A549 (cell line): ENCODE data around the gene TUG1.

Experiments
- CEBPB ChIP-seq, 2 experiments: fragments of >200 bp in 1 of 2; sonication (Bioruptor Twin) in 1 of 2; formaldehyde crosslinking in 1 of 2; IDR thresholded peaks; 2 replicates each; pipeline ENCODE4 v1.6.1; 2012 to 2016
- CTCF ChIP-seq: fragments of >200 bp; sonication (Bioruptor Twin); formaldehyde crosslinking; IDR thresholded peaks from 3 replicates; pipeline ENCODE4 v1.5.1; 2016
- HES2 ChIP-seq: fragments of >200 bp; sonication (Bioruptor Twin); formaldehyde crosslinking; IDR thresholded peaks from 2 replicates; pipeline ENCODE4 v1.6.1; 2016
- RCOR1 ChIP-seq: fragments of 150-350 bp; IDR thresholded peaks from 2 replicates; pipeline ENCODE4 v1.6.1; 2014; ENCODE audit warnings: antibody characterized with exemption, low read length, low read depth
- RFX5 ChIP-seq: fragments of 450-650 bp; IDR thresholded peaks from 2 replicates; pipeline ENCODE4 v1.7.1; 2014; ENCODE audit warnings: antibody characterized with exemption, mild to moderate bottlenecking, moderate library complexity

GRCh38 chr22:30931541-30932300 is 37.3 kb upstream of the TUG1 start:
- TF ChIP-seq CTCF (no peak), CEBPB (IDR thresholded peaks at IDR 0.05) (no peak), RCOR1 (no peak), HES2 (no peak), RFX5 (no peak)
